Testis (tissue), 3 donors: ENCODE data around the gene MAPK9. TPM values are rescaled to one million over a fixed set of nuclear protein-coding genes. Genes with fewer than 3 reads are reported as not detected.

Experiments used
- DNase-seq: peaks from one replicate; pipeline ENCODE4 v3.0.0-alpha.2; 2019
- H3K27ac ChIP-seq, 2 donors: fragments of 200-600 bp; sonication (generic); one replicate each; pipeline ENCODE4 v1.5.1; 2019
- H3K27me3 ChIP-seq: fragments of 200-600 bp; sonication (generic); one replicate; pipeline ENCODE4 v1.5.1; 2019
- H3K36me3 ChIP-seq: fragments of 200-600 bp; sonication (generic); one replicate; pipeline ENCODE4 v1.5.1; 2017; ENCODE audit warnings: low read depth; ENCODE audit errors: missing control alignments
- H3K4me1 ChIP-seq: fragments of 200-600 bp; sonication (generic); one replicate; pipeline ENCODE4 v1.5.1; 2019
- H3K4me3 ChIP-seq, 2 donors: fragments of 200-600 bp; sonication (generic); one replicate each; pipeline ENCODE4 v1.5.1; 2017 to 2019
- H3K9me3 ChIP-seq: fragments of 200-600 bp; sonication (generic); one replicate; pipeline ENCODE4 v1.5.1; 2017
- CTCF ChIP-seq, 3 experiments: fragments of 450-650 bp in 2 of 3; fragments of 200-600 bp in 1 of 3; sonication (generic) in 1 of 3; IDR thresholded peaks; one replicate each; pipeline ENCODE4 v1.5.1; 2016 to 2019; ENCODE audit warnings: antibody characterized with exemption in 3 of 3, mild to moderate bottlenecking in 2 of 3, moderate library complexity in 1 of 3
- POLR2A ChIP-seq: fragments of 450-650 bp; IDR thresholded peaks from one replicate; pipeline ENCODE4 v1.6.1; 2017; ENCODE audit warnings: antibody characterized with exemption, mild to moderate bottlenecking, moderate library complexity
- WGBS, 2 donors: methylation state at CpG; one replicate each; pipeline ENCODE4 v1.1.5; 2018; 5-methylcytosine and 5-hydroxymethylcytosine counted together
- intact Hi-C: fragments of 100-400 bp; cut with DNase I; formaldehyde crosslinking; loops from one replicate; pipeline ENCODE4 v1.15.1; 2023; ENCODE audit warnings: low total_unique reads
- polyA plus RNA-seq: library from polyadenylated mRNA; stranded (reverse); fragments of 350-450 nt; fragmentation: Illumina TruSeq; extraction: RNeasy Lipid Tissue Mini Kit (QIAGEN cat#74804); gene quantifications from one replicate; pipeline ENCODE4 v1.2.3, GENCODE V29; 2014; ENCODE audit warnings: low read depth, low replicate concordance; ENCODE audit not compliant: insufficient read depth
- total RNA-seq, 2 donors: library from RNA; depleted of rRNA; stranded (reverse); fragments of >200 nt; gene quantifications; one replicate each; pipeline ENCODE4 v1.2.3, GENCODE V29; 2016

The MAPK9 gene
- total and polyA plus RNA-seq, 3 donors from 2014 or later: 34.9 to 57.0 (median 54.3) TPM

GRCh38 chr5:180328296-180329137 is 36.6 kb upstream of the MAPK9 start:
- Histone ChIP-seq H3K27ac (no peak overlapping the region), H3K4me1 (no peaks in the 10 kb centered on the region), H3K36me3 (no peaks in the 10 kb centered on the region), H3K27me3 (no peaks in the 10 kb centered on the region), H3K4me3 (no peak overlapping the region), H3K9me3 (no peaks in the 10 kb centered on the region)
- WGBS, 2 donors: 75 to 77% methylated on average over 30 to 31 of the region's 31 CpGs
- no peak for TF ChIP-seq POLR2A
- peak; percentile 25 to 79 (median 53) for TF ChIP-seq CTCF (IDR thresholded peaks at IDR 0.05)
- peak; percentile 87 for DNase-seq
- intact Hi-C loops: no loop called here

GRCh38 chr5:180326989-180327565 is 35.2 kb upstream of the MAPK9 start:
- no peak for DNase-seq
- intact Hi-C loops: no loop called here
- TF ChIP-seq CTCF (IDR thresholded peaks at IDR 0.05) (no peak), POLR2A (no peak)
- H3K9me3 ChIP-seq: no peaks in the 10 kb centered on the region
- no peaks in the 10 kb centered on the region for H3K27me3 ChIP-seq
- H3K4me3 ChIP-seq: no peak overlapping the region
- no peak overlapping the region for H3K27ac ChIP-seq
- H3K36me3 ChIP-seq: no peaks in the 10 kb centered on the region
- WGBS, 2 donors: 87 to 90% methylated on average over 10 of the region's 10 CpGs
- H3K4me1 ChIP-seq: no peaks in the 10 kb centered on the region

GRCh38 chr5:180324601-180324950 is 32.7 kb upstream of the MAPK9 start:
- Histone ChIP-seq H3K4me3 (no peak overlapping the region), H3K9me3 (no peaks in the 10 kb centered on the region), H3K36me3 (no peaks in the 10 kb centered on the region), H3K4me1 (no peaks in the 10 kb centered on the region), H3K27ac (no peak overlapping the region), H3K27me3 (no peaks in the 10 kb centered on the region)
- no peak for DNase-seq
- TF ChIP-seq POLR2A (no peak), CTCF (IDR thresholded peaks at IDR 0.05) (no peak)
- 78 to 82% methylated on average over 8 of the region's 8 CpGs for WGBS, 2 donors
- intact Hi-C loops: no loop called here

GRCh38 chr5:180323941-180324600 is 32.2 kb upstream of the MAPK9 start:
- intact Hi-C loops: no loop called here

More at GRCh38 chr5:180323941-180324600, 32.2 kb upstream of the MAPK9 start:
- H3K4me3 ChIP-seq: no peak overlapping the region
- no peak for DNase-seq
- H3K27ac ChIP-seq: no peak overlapping the region
- TF ChIP-seq POLR2A (no peak), CTCF (IDR thresholded peaks at IDR 0.05) (no peak)
- no peaks in the 10 kb centered on the region for H3K27me3 ChIP-seq
- no peaks in the 10 kb centered on the region for H3K9me3 ChIP-seq
- WGBS, 2 donors: 68 to 76% methylated on average over 10 to 11 of the region's 11 CpGs
- no peaks in the 10 kb centered on the region for H3K36me3 ChIP-seq
- no peaks in the 10 kb centered on the region for H3K4me1 ChIP-seq
